Measurements from ENCODE around the gene FURIN.

FURIN gene

GRCh38 chr15:90887037-90887481 lies 18.7 kb downstream of the FURIN start:
- H3K36me3 ChIP-seq (replicated peaks) = peaks cover 9% of the 10 kb centered on the region
- H3K4me3 ChIP-seq (ENCODE audit: low read depth, low read length) = no peak overlapping the region
- no peaks in the 10 kb centered on the region for H3K27me3 ChIP-seq (replicated peaks)
- in situ Hi-C loops (cut with HindIII; ENCODE audit: low pct_ligation_motif_present, low sequenced_read_pairs) = no loop called here
- H3K27ac ChIP-seq = no peak overlapping the region
- DNase-seq = no peak
- TF ChIP-seq, protein P1, sequence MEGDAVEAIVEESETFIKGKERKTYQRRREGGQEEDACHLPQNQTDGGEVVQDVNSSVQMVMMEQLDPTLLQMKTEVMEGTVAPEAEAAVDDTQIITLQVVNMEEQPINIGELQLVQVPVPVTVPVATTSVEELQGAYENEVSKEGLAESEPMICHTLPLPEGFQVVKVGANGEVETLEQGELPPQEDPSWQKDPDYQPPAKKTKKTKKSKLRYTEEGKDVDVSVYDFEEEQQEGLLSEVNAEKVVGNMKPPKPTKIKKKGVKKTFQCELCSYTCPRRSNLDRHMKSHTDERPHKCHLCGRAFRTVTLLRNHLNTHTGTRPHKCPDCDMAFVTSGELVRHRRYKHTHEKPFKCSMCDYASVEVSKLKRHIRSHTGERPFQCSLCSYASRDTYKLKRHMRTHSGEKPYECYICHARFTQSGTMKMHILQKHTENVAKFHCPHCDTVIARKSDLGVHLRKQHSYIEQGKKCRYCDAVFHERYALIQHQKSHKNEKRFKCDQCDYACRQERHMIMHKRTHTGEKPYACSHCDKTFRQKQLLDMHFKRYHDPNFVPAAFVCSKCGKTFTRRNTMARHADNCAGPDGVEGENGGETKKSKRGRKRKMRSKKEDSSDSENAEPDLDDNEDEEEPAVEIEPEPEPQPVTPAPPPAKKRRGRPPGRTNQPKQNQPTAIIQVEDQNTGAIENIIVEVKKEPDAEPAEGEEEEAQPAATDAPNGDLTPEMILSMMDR (IDR thresholded peaks at IDR 0.05; ENCODE audit: low read depth, low read length, missing control alignments) = no peak

DNA sequence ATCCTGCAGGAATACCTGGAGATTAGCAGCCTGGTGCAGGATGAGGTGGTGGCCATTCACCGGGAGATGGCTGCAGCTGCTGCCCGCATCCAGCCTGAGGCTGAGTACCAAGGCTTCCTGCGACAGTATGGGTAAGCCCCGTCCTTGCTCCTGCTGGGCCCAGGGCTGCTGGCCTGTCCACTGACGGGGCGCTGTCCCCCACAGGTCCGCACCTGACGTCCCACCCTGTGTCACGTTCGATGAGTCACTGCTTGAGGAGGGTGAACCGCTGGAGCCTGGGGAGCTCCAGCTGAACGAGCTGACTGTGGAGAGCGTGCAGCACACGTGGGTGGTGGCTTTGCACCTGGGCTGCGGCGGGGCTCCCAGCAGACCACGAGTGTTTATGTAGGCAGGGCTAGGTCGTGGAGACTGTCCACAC lies 20.9 kb downstream of the FURIN start:
- Histone ChIP-seq H3K27ac (no peak overlapping the region), H3K27me3 (replicated peaks) (no peaks in the 10 kb centered on the region), H3K36me3 (replicated peaks) (peaks cover 9% of the 10 kb centered on the region), H3K4me3 (ENCODE audit: low read depth, low read length) (no peak overlapping the region)
- no peak for DNase-seq
- in situ Hi-C loops (cut with HindIII; ENCODE audit: low pct_ligation_motif_present, low sequenced_read_pairs) = no loop called here
- TF ChIP-seq, protein P1 (IDR thresholded peaks at IDR 0.05; ENCODE audit: low read depth, low read length, missing control alignments) = no peak

- Histone ChIP-seq H3K4me3 (ENCODE audit: low read depth, low read length) (no peak overlapping the region), H3K36me3 (replicated peaks) (peaks cover 9% of the 10 kb centered on the region), H3K27ac (no peak overlapping the region), H3K27me3 (replicated peaks) (no peaks in the 10 kb centered on the region)
- in situ Hi-C loops (cut with HindIII; ENCODE audit: low pct_ligation_motif_present, low sequenced_read_pairs) = no loop called here
- DNase-seq = no peak
- TF ChIP-seq, protein P1 (IDR thresholded peaks at IDR 0.05; ENCODE audit: low read depth, low read length, missing control alignments) = no peak
Measured at GRCh38 chr15:90889736-90890456, 21.5 kb downstream of the FURIN start.

DNA sequence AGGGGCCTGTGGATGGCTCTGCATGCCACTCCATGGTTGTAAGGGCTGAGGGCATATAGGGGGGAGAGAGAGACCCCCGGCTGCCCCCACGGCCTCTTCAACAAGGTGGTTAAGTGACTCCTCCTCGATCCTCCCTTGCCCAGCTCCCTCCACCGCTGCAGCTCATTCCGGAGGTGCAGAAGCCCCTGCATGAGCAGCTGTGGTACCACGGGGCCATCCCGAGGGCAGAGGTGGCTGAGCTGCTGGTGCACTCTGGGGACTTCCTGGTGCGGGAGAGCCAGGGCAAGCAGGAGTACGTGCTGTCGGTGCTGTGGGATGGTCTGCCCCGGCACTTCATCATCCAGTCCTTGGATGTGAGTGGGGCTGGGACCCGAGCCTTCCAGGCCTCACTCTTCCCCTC lies 22.5 kb downstream of the FURIN start:
- in situ Hi-C loops (cut with HindIII; ENCODE audit: low pct_ligation_motif_present, low sequenced_read_pairs) = no loop called here
- TF ChIP-seq, protein P1 (IDR thresholded peaks at IDR 0.05; ENCODE audit: low read depth, low read length, missing control alignments) = no peak
- Histone ChIP-seq H3K36me3 (replicated peaks) (peaks cover 9% of the 10 kb centered on the region), H3K27me3 (replicated peaks) (no peaks in the 10 kb centered on the region), H3K27ac (no peak overlapping the region), H3K4me3 (ENCODE audit: low read depth, low read length) (no peak overlapping the region)
- no peak for DNase-seq

DNA sequence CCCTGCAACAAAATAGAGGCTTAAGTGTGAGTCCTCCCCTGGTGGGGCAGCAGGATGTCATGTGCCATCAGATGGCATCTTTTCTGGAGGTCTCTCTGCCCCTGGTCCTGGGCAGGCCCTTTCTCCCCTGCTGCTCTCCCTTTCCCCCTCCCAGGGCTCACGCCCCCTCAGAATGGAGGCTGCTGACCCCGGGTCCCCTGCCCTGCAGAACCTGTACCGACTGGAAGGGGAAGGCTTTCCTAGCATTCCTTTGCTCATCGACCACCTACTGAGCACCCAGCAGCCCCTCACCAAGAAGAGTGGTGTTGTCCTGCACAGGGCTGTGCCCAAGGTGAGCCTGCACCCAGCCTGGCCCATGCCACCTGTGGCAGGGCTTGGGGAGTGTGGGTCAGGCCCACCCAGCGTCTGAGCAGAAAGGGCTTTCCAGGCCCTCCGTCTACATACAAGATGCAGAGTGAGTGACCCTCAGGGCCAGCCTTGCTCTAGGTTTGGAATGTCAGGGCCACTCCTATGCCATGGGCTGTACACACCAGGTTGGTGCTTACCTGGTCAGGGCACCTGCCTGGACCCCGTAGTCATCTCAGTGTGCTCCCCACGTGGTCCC lies 23.1 kb downstream of the FURIN start:
- Histone ChIP-seq H3K4me3 (ENCODE audit: low read depth, low read length) (no peak overlapping the region), H3K27ac (no peak overlapping the region), H3K36me3 (replicated peaks) (peaks cover 9% of the 10 kb centered on the region), H3K27me3 (replicated peaks) (no peaks in the 10 kb centered on the region)
- TF ChIP-seq, protein P1 (IDR thresholded peaks at IDR 0.05; ENCODE audit: low read depth, low read length, missing control alignments) = no peak
- no peak for DNase-seq
- in situ Hi-C loops (cut with HindIII; ENCODE audit: low pct_ligation_motif_present, low sequenced_read_pairs) = no loop called here
